Cardiac muscle cell (in vitro differentiated cells and primary cell): ENCODE results near the gene WRAP53. TPM values are rescaled to one million over a fixed set of nuclear protein-coding genes. Genes with fewer than 3 reads are reported as not detected.

Experiments used
- DNase-seq, 2 donors: peaks; one replicate each; pipeline versions ENCODE4 v3.0.0 to v3.0.0-alpha.2; 2010 to 2017; ENCODE audit warnings: low read depth in 1 of 2, low spot score in 1 of 2
- H3K27ac ChIP-seq: fragments of 200-600 bp; sonication (generic); 2 replicates; pipeline ENCODE4 v1.5.1; 2016
- H3K27me3 ChIP-seq: fragments of 200-600 bp; sonication (generic); 2 replicates; pipeline ENCODE4 v1.6.0; 2016; ENCODE audit warnings: control low read depth
- H3K36me3 ChIP-seq: fragments of 200-600 bp; sonication (generic); 2 replicates; pipeline ENCODE4 v1.5.1; 2016; ENCODE audit warnings: control low read depth
- H3K4me1 ChIP-seq: fragments of 200-600 bp; sonication (generic); 2 replicates; pipeline ENCODE4 v1.8.1; 2017; ENCODE audit warnings: low read depth, mild to moderate bottlenecking, mixed run types
- H3K4me3 ChIP-seq: fragments of 200-600 bp; sonication (generic); 2 replicates; pipeline ENCODE4 v1.5.1; 2016; ENCODE audit warnings: mild to moderate bottlenecking
- H3K9me3 ChIP-seq: fragments of 200-600 bp; sonication (generic); 2 replicates; pipeline ENCODE4 v1.5.1; 2017; ENCODE audit warnings: low read depth, mild to moderate bottlenecking, control low read depth
- CTCF ChIP-seq: IDR thresholded peaks from 2 replicates; pipeline ENCODE4 v1.5.1; 2012; ENCODE audit warnings: low read depth, mild to moderate bottlenecking, low read length
- polyA plus RNA-seq: library from polyadenylated mRNA; unstranded; fragments of >200 nt; fragmentation: Nextera tagmentation; extraction: Ambion mirVana; gene quantifications from 2 replicates; pipeline ENCODE4 v1.2.1, GENCODE V29; 2016
- total RNA-seq: library from RNA; depleted of rRNA; stranded (reverse); fragments of >200 nt; gene quantifications from 2 replicates; pipeline ENCODE4 v1.2.3, GENCODE V29; 2016

The WRAP53 gene
- total and polyA plus RNA-seq, 2 experiments from 2014 or later = 11.5 to 17.2 TPM

GRCh38 chr17:7717756-7718350, 29.6 kb downstream of the WRAP53 start:
- no peaks in the 10 kb centered on the region for H3K4me1 ChIP-seq
- H3K4me3 ChIP-seq = peak overlapping the region; percentile 40
- no peak for TF ChIP-seq CTCF
- no peaks in the 10 kb centered on the region for H3K36me3 ChIP-seq
- peak; percentile 14 to 34 for DNase-seq
- no peaks in the 10 kb centered on the region for H3K27me3 ChIP-seq
- H3K9me3 ChIP-seq = no peaks in the 10 kb centered on the region
- no peak overlapping the region for H3K27ac ChIP-seq

- no peak overlapping the region for H3K27ac ChIP-seq
- H3K36me3 ChIP-seq = no peaks in the 10 kb centered on the region
- H3K27me3 ChIP-seq = no peaks in the 10 kb centered on the region
- H3K4me1 ChIP-seq = no peaks in the 10 kb centered on the region
- H3K9me3 ChIP-seq = no peaks in the 10 kb centered on the region
- no peak for DNase-seq
- H3K4me3 ChIP-seq = no peak overlapping the region
- TF ChIP-seq CTCF = no peak
Observed at GRCh38 chr17:7719661-7720060, 31.4 kb downstream of the WRAP53 start.

- H3K27me3 ChIP-seq = no peaks in the 10 kb centered on the region
Observed at GRCh38 chr17:7720125-7720524, 31.8 kb downstream of the WRAP53 start.

GRCh38 chr17:7721612-7722011, 33.3 kb downstream of the WRAP53 start:
- Histone ChIP-seq H3K4me1 (no peaks in the 10 kb centered on the region), H3K9me3 (no peaks in the 10 kb centered on the region), H3K4me3 (no peak overlapping the region), H3K27ac (no peak overlapping the region), H3K27me3 (no peaks in the 10 kb centered on the region), H3K36me3 (no peaks in the 10 kb centered on the region)
- TF ChIP-seq CTCF = no peak
- DNase-seq = no peak

More at GRCh38 chr17:7720125-7720524, 31.8 kb downstream of the WRAP53 start:
- H3K9me3 ChIP-seq = no peaks in the 10 kb centered on the region
- no peak overlapping the region for H3K4me3 ChIP-seq
- H3K27ac ChIP-seq = no peak overlapping the region
- no peaks in the 10 kb centered on the region for H3K36me3 ChIP-seq
- H3K4me1 ChIP-seq = no peaks in the 10 kb centered on the region
- no peak for DNase-seq
- no peak for TF ChIP-seq CTCF

GRCh38 chr17:7727886-7728285, 39.6 kb downstream of the WRAP53 start:
- DNase-seq = no peak
- H3K9me3 ChIP-seq = no peaks in the 10 kb centered on the region
- TF ChIP-seq CTCF = no peak
- no peaks in the 10 kb centered on the region for H3K4me1 ChIP-seq
- no peak overlapping the region for H3K27ac ChIP-seq
- H3K27me3 ChIP-seq = no peaks in the 10 kb centered on the region
- H3K4me3 ChIP-seq = no peak overlapping the region
- no peaks in the 10 kb centered on the region for H3K36me3 ChIP-seq

- DNase-seq = no peak
- H3K9me3 ChIP-seq = no peaks in the 10 kb centered on the region
- no peaks in the 10 kb centered on the region for H3K27me3 ChIP-seq
- no peak overlapping the region for H3K27ac ChIP-seq
- H3K36me3 ChIP-seq = no peaks in the 10 kb centered on the region
- TF ChIP-seq CTCF = no peak
- no peak overlapping the region for H3K4me3 ChIP-seq
- no peaks in the 10 kb centered on the region for H3K4me1 ChIP-seq
Observed at GRCh38 chr17:7729816-7730215, 41.5 kb downstream of the WRAP53 start.
